Heart right ventricle (tissue), 16 donors: ENCODE results near the gene RTL10. TPM values are rescaled to one million over a fixed set of nuclear protein-coding genes. Genes with fewer than 3 reads are reported as not detected.

Source experiments
- ATAC-seq, 8 donors: fragments of 200-7000 bp; cut with Tn5 transposase; one replicate each; pipeline ENCODE4 v1.9.1; 2020; ENCODE audit warnings: mild to moderate bottlenecking in 8 of 8, moderate library complexity in 8 of 8, moderate number of reproducible peaks in 1 of 8
- DNase-seq, 2 donors: peaks; one replicate each; pipeline ENCODE4 v3.0.0-alpha.2; 2020
- H3K27ac ChIP-seq, 10 donors: fragments of 200-600 bp; sonication (generic) in 2 of 10; one replicate each; pipeline versions ENCODE4 v1.5.0 to v1.8.0; 2020 to 2022; ENCODE audit warnings: mild to moderate bottlenecking in 3 of 10
- H3K27me3 ChIP-seq, 7 donors: fragments of 200-600 bp; one replicate each; pipeline ENCODE4 v1.8.0; 2021 to 2022; ENCODE audit warnings: mild to moderate bottlenecking in 2 of 7
- H3K36me3 ChIP-seq, 9 donors: fragments of 200-600 bp; sonication (generic) in 1 of 9; one replicate each; pipeline versions ENCODE4 v1.5.0 to v1.8.0; 2020 to 2022; ENCODE audit warnings: mild to moderate bottlenecking in 2 of 9
- H3K4me1 ChIP-seq, 9 donors: fragments of 200-600 bp; sonication (generic) in 1 of 9; one replicate each; pipeline versions ENCODE4 v1.5.0 to v1.8.0; 2020 to 2022; ENCODE audit warnings: mild to moderate bottlenecking in 4 of 9
- H3K4me3 ChIP-seq, 10 donors: fragments of 200-600 bp; sonication (generic) in 2 of 10; one replicate each; pipeline versions ENCODE4 v1.5.0 to v1.8.0; 2020 to 2022; ENCODE audit warnings: mild to moderate bottlenecking in 7 of 10, moderate library complexity in 2 of 10
- H3K9me3 ChIP-seq, 11 donors: fragments of 200-600 bp in 10 of 11; sonication (generic) in 2 of 11; one replicate each; pipeline versions ENCODE4 v1.5.0 to v1.8.0; 2013 to 2022; ENCODE audit warnings: mild to moderate bottlenecking in 2 of 11, control low read depth in 1 of 11, moderate library complexity in 1 of 11
- WGBS, 2 donors: extraction: QIAGEN DNeasy Blood & Tissue Kit; methylation state at CpG; one replicate each; pipeline ENCODE4 v1.1.7; 2013; ENCODE audit warnings: inconsistent platforms in 1 of 2; 5-methylcytosine and 5-hydroxymethylcytosine counted together
- intact Hi-C, 10 donors: fragments of 100-400 bp; cut with DNase I; formaldehyde crosslinking; loops; one replicate each; pipeline versions ENCODE4 v1.11.1 to v1.14.2; 2022
- polyA plus RNA-seq, 2 donors: library from polyadenylated mRNA; stranded (reverse); fragments of 200-250 nt; gene quantifications; one replicate each; pipeline ENCODE4 v1.2.3, GENCODE V29; 2013
- total RNA-seq, 10 donors: library from RNA; stranded (reverse); fragmentation: NEBNext Ultra II Directional in 3 of 10; extraction: Animal tissue kit (Norgen Biotek cat#: 25700) in 3 of 10; gene quantifications; one replicate each; pipeline versions ENCODE4 v1.2.1 to v1.2.4, GENCODE V29; 2021 to 2023
- TF ChIP-seq, protein P1 (sequence below), 9 donors: fragments of 200-600 bp; sonication (generic) in 2 of 9; IDR thresholded peaks; one replicate each; pipeline versions ENCODE4 v1.5.0 to v1.8.0; 2021 to 2022; ENCODE audit warnings: antibody characterized with exemption in 9 of 9, mild to moderate bottlenecking in 5 of 9, moderate library complexity in 1 of 9
- donor health status: Arrhythmogenic right ventricular cardiomyopathy.
- donor health status: ischemic (EF 13 %, LVEDD 7.1; RV severe dilation, severe dysfunction).
- donor health status: healthy with polysubstance abuse.
- donor health status: DM: no; HTN: yes; CAD: no.
- donor health status: DM: no; HTN: no; CAD: no.
- donor health status: ischemic (EF 25% LVEDD 6.9; RV normal size, moderate dysfunction).
- donor health status: ischemic (EF 25% LVEDD 5.7; RV mildly dilated, moderate dysfunction).
- donor health status: healthy.
- donor health status: DM: yes; HTN: yes; CAD: no.
- donor health status: Ischemic cardiomyopathy.
- donor health status: ischemic (EF 35%, LVEDD 5.7; RV mildly dilated, moderate dysfunction).
- donor health status: nonischemic (EF 11% LVEDD 7.7; RV severe dilation, severe dysfunction).
- donor health status: DM: yes; HTN: yes; CAD: no.
- donor health status: PGD.
- donor health status: ischemic (EF 29% LVEDD 5.4; RV normal size, mild dysfunction).
- donor health status: nonischemic (EF 23%, LVEDD 6.1; RV moderate dilation, normal function).

Gene RTL10
- total and polyA plus RNA-seq, 12 donors: 4.0 to 12.0 (median 7.1) TPM

DNA sequence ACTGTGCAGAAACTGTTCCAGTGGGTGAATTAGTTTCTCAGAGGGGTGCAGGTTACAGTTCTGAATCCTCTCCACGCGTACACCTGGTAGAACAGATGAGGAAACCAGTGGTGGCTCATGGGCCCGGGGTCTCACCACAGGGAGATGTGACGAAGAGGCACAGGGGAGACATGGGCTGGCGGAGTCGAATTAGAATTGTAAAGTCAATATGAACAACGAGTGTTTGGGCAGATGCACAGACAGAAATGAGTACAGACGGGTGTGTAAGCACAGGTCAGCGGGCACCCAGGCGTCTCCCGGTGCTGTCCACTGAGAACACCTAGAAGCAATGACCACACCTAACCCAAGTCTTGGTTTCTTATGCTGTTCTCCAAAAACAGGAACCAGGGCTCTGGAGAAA, 41.8 kb downstream of the RTL10 start:
- Histone ChIP-seq H3K27me3 (no peaks in the 10 kb centered on the region), H3K4me3 (no peak overlapping the region), H3K4me1 (peaks cover 0 to 7% (median 0%) of the 10 kb centered on the region in 9 donors), H3K9me3 (no peaks in the 10 kb centered on the region), H3K27ac (no peak overlapping the region), H3K36me3 (no peaks in the 10 kb centered on the region)
- 98% methylated on average over 11 of the region's 11 CpGs for WGBS, 2 donors
- DNase-seq (no peak), ATAC-seq (no peak)
- TF ChIP-seq, protein P1, sequence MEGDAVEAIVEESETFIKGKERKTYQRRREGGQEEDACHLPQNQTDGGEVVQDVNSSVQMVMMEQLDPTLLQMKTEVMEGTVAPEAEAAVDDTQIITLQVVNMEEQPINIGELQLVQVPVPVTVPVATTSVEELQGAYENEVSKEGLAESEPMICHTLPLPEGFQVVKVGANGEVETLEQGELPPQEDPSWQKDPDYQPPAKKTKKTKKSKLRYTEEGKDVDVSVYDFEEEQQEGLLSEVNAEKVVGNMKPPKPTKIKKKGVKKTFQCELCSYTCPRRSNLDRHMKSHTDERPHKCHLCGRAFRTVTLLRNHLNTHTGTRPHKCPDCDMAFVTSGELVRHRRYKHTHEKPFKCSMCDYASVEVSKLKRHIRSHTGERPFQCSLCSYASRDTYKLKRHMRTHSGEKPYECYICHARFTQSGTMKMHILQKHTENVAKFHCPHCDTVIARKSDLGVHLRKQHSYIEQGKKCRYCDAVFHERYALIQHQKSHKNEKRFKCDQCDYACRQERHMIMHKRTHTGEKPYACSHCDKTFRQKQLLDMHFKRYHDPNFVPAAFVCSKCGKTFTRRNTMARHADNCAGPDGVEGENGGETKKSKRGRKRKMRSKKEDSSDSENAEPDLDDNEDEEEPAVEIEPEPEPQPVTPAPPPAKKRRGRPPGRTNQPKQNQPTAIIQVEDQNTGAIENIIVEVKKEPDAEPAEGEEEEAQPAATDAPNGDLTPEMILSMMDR (IDR thresholded peaks at IDR 0.05): no peak
- intact Hi-C loops: no loop called here

DNA sequence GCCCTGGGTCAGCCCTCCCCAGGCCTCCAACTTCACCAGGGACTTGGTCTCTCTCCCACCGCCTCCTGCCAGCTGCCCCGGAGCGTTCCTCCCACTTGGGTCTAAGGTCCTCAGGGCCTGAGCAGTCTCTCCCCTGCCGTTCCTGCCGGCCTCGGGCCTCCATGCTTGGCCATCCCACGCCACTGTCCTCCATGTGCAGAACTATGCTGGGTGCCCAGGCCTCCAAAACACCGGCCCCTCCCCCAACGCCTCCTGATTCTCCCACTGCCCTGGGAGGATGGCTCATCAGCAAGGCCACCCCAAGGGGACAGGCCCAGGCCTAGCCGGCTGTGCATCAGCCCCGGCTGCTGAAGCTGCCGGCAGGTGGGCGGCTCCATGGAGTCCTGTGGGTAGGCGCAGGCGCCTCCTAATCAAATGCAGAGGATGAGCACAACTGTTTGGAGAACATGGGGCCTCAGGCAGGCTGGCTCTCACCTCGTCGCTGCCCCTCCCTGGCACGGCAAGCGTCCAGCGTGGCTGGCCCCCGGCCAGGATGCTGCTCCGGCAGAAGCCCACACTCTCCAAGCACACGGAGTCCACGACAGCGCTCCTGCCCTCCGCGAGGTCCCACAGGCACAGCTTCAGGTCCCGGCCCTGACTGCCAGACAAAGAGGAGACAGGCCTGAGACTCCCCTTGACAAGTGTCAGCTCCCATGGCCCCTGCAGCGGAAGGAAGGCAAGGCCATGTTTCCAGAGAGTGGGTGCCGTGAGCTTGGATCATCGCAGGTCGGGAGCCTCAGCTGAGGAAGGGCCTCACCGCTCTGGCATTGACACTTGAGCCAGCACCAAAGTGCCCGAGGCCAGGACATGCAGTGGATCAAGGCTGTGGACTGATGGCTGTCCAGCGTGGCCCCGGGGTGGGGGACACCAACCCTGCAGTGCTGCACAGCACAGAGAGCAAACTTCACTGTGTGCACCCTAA, 42.6 kb downstream of the RTL10 start:
- H3K9me3 ChIP-seq: no peaks in the 10 kb centered on the region
- H3K27me3 ChIP-seq: no peaks in the 10 kb centered on the region
- peak in 3 of 8 donors; percentile 31 to 37 (median 36) for ATAC-seq
- 86 to 87% methylated on average over 36 of the region's 36 CpGs for WGBS, 2 donors
- DNase-seq: peak in 1 of 2 donors; percentile 32
- peaks cover 0 to 7% (median 0%) of the 10 kb centered on the region in 9 donors for H3K4me1 ChIP-seq
- TF ChIP-seq, protein P1 (IDR thresholded peaks at IDR 0.05): no peak
- no peaks in the 10 kb centered on the region for H3K36me3 ChIP-seq
- no peak overlapping the region for H3K4me3 ChIP-seq
- no peak overlapping the region for H3K27ac ChIP-seq
- intact Hi-C loops: no loop called here

DNA sequence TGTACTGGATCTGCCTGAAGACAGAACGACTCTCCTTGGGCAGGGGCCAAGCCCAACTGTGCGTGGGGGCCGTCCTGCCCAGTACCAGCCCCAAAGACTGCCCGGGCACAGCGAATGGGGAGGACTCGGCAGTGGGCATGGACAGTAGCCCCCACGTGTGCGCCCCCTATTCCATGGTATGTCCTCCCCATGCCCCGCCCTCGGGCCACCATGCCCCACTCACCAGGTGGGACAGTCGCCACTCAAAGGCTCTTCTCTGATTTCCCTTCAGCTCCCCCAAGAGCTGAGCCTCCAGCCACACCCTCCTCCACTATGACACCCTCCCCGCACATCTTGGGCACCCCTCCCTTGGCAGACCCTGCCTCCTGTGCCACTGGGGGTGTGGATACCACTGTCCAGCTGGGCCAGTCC, 43.5 kb downstream of the RTL10 start:
- Histone ChIP-seq H3K36me3 (no peaks in the 10 kb centered on the region), H3K4me3 (no peak overlapping the region), H3K27me3 (no peaks in the 10 kb centered on the region), H3K4me1 (peaks cover 0 to 7% (median 0%) of the 10 kb centered on the region in 9 donors), H3K9me3 (no peaks in the 10 kb centered on the region), H3K27ac (no peak overlapping the region)
- TF ChIP-seq, protein P1 (IDR thresholded peaks at IDR 0.05): no peak
- DNase-seq (no peak), ATAC-seq (no peak)
- intact Hi-C loops: no loop called here
- WGBS, 2 donors: 90 to 93% methylated on average over 12 of the region's 12 CpGs

DNA sequence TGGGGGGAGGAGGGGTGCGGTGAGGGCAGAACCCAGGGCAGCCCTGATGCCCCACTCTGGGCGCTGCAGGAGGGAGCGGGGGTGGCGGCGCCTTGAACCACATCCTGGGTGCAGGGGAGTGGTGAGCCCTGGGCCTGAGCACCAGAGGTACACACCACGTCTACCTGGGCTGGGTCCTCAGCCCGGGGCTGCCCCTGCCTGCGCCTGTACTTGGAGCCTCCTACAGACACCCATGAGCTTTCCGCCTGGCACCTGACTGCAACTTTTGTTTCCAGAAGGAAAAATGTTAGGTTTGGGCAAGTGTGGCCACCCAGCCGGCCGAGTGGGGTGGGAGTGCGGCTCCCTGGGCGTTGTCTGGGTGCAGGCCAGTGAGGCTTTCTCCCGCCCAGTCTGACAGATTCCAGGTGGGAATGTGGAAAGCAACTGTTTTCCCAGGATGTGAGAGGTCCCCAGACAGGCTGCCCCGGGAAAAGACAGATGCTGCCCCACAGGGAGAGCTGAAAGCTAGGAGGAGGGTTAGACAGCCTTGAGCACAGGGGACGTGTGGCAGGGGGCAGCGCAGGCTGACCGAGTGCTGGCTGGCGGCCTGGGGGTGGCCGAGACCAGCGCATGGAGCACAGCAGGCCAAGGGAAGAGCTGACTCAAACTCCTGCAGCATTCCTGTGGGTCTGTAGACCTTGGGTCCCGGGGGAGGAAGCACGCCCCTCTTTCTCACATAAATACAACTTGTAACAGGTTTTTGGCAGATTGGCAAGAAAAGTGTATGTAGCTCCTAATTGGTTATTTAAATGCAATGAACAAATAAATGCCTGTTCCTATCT, 44.1 kb downstream of the RTL10 start:
- intact Hi-C loops: no loop called here
- Histone ChIP-seq H3K27ac (no peak overlapping the region), H3K4me3 (no peak overlapping the region), H3K9me3 (no peaks in the 10 kb centered on the region), H3K27me3 (no peaks in the 10 kb centered on the region), H3K4me1 (peaks cover 0 to 7% (median 0%) of the 10 kb centered on the region in 9 donors), H3K36me3 (no peaks in the 10 kb centered on the region)
- no peak for ATAC-seq
- TF ChIP-seq, protein P1 (IDR thresholded peaks at IDR 0.05): no peak
- 90 to 91% methylated on average over 23 of the region's 23 CpGs for WGBS, 2 donors
- DNase-seq: peak in 1 of 2 donors; percentile 10
